GM12878 (cell line): Measurements from ENCODE around the gene KDM1B.

Experiments used
- CBX5 ChIP-seq: sonication (generic); IDR thresholded peaks from 2 replicates; pipeline ENCODE4 v1.6.1; 2016; ENCODE audit warnings: low read depth, moderate library complexity, mild to moderate bottlenecking, inconsistent platforms
- CTCF ChIP-seq, 3 experiments: IDR thresholded peaks in 2 of 3; conservative IDR thresholded peaks in 1 of 3; 2 replicates each; pipeline ENCODE4 v1.5.1; 2011; ENCODE audit warnings: low read depth in 3 of 3, low read length in 3 of 3, mild to moderate bottlenecking in 3 of 3, control low read depth in 2 of 3, moderate library complexity in 2 of 3, inconsistent platforms in 1 of 3, mixed read lengths in 1 of 3; ENCODE audit not compliant: control insufficient read depth in 2 of 3, insufficient read depth in 1 of 3; ENCODE audit errors: extremely low read depth in 1 of 3
- EGR1 ChIP-seq, 2 experiments: IDR thresholded peaks; 1 replicate in 1 of 2; 2 replicates in 1 of 2; pipeline ENCODE4 v1.6.1; 2011 to 2012; ENCODE audit warnings: low read depth in 2 of 2, low read length in 2 of 2, borderline replicate concordance in 1 of 2, mild to moderate bottlenecking in 1 of 2, moderate library complexity in 1 of 2
- POLR2AphosphoS2 ChIP-seq: IDR thresholded peaks from 2 replicates; pipeline ENCODE4 v1.6.1; 2011; ENCODE audit warnings: low read depth, mild to moderate bottlenecking, low read length, improper control_type of control experiment, moderate library complexity
- STAT1 ChIP-seq: fragments of 450-650 bp; conservative IDR thresholded peaks from 2 replicates; pipeline ENCODE4 v1.6.1; 2014; ENCODE audit warnings: antibody characterized with exemption, mild to moderate bottlenecking

DNA sequence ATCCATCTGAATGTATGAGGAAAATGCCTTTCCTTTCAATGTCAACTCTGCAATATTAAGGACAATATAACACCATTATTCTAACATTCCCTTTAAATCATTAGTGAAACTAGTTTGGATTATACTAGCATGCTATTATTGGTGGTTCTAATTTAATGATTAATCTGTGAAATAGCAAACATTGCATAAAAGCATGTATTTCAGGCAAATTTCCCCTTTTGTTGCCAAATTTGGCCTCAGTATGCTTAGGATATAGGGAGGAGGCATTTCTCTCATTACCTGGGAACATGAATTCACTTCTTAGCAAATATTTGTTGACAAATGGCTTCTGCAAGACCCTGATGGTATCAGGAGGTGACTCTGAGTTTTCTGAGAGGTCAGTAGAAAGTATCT is 1.9 kb upstream of the KDM1B start:
- TF ChIP-seq CTCF (IDR thresholded peaks at IDR 0.05 in 2 of 3, conservative IDR thresholded peaks at IDR 0.05 in 1 of 3; ENCODE audit: control insufficient read depth in 2 of 3, extremely low read depth in 1 of 3, insufficient read depth in 1 of 3, low read depth in 3 of 3, low read length in 3 of 3) = no peak
- no peak for TF ChIP-seq STAT1
- TF ChIP-seq EGR1 (IDR thresholded peaks at IDR 0.05; ENCODE audit: borderline replicate concordance in 1 of 2, low read depth in 2 of 2, low read length in 2 of 2) = no peak
- no peak for TF ChIP-seq CBX5
- no peak for TF ChIP-seq POLR2AphosphoS2
